Mesenchymal stem cell (in vitro differentiated cells and primary cell): ENCODE data around the gene MED29.

ENCODE experiments used
- DNase-seq: peaks from one replicate; pipeline ENCODE4 v3.0.0-alpha.2; 2013
- H2AFZ ChIP-seq: one replicate; pipeline ENCODE4 v1.6.1; 2013; ENCODE audit warnings: low read depth, mild to moderate bottlenecking, control low read depth, inconsistent platforms, low read length, moderate library complexity
- H2AK5ac ChIP-seq: 2 replicates; pipeline ENCODE4 v1.6.1; 2013; ENCODE audit warnings: low read length, moderate library complexity, mild to moderate bottlenecking, inconsistent platforms; ENCODE audit not compliant: severe bottlenecking
- H2BK120ac ChIP-seq: one replicate; pipeline ENCODE4 v1.6.1; 2013; ENCODE audit warnings: low read depth, mild to moderate bottlenecking, inconsistent platforms, low read length, moderate library complexity
- H2BK12ac ChIP-seq, 2 experiments: one replicate each; pipeline ENCODE4 v1.6.1; 2013; ENCODE audit warnings: inconsistent platforms in 2 of 2, low read length in 2 of 2, mild to moderate bottlenecking in 2 of 2, moderate library complexity in 2 of 2, control low read depth in 1 of 2
- H2BK15ac ChIP-seq: one replicate; pipeline ENCODE4 v1.6.1; 2013; ENCODE audit warnings: mild to moderate bottlenecking, low read depth, inconsistent platforms; ENCODE audit not compliant: poor library complexity, severe bottlenecking
- H2BK5ac ChIP-seq: 2 replicates; pipeline ENCODE4 v1.6.1; 2013; ENCODE audit warnings: low read depth, mild to moderate bottlenecking, low read length, control low read depth, inconsistent platforms; ENCODE audit not compliant: poor library complexity, severe bottlenecking
- H3K14ac ChIP-seq, 2 experiments: one replicate each; pipeline ENCODE4 v1.6.1; 2013; ENCODE audit warnings: inconsistent platforms in 2 of 2, low read length in 2 of 2, control low read depth in 1 of 2, mild to moderate bottlenecking in 1 of 2, moderate library complexity in 1 of 2
- H3K18ac ChIP-seq, 2 experiments: one replicate each; pipeline ENCODE4 v1.6.1; 2013; ENCODE audit warnings: inconsistent platforms in 2 of 2, low read length in 2 of 2, control low read depth in 1 of 2, low read depth in 1 of 2, mild to moderate bottlenecking in 1 of 2
- H3K23ac ChIP-seq, 2 experiments: one replicate each; pipeline ENCODE4 v1.6.1; 2013; ENCODE audit warnings: inconsistent platforms in 2 of 2, low read length in 2 of 2, mild to moderate bottlenecking in 2 of 2, moderate library complexity in 2 of 2, control low read depth in 1 of 2
- H3K27ac ChIP-seq: 2 replicates; pipeline ENCODE4 v1.5.1; 2013; ENCODE audit warnings: mild to moderate bottlenecking, moderate library complexity, low read length, control low read depth, inconsistent platforms; ENCODE audit not compliant: poor library complexity, severe bottlenecking
- H3K27me3 ChIP-seq, 2 experiments: 2 replicates each; pipeline versions ENCODE4 v1.6.1 to v1.7.0; 2013; ENCODE audit warnings: low read length in 2 of 2, mild to moderate bottlenecking in 2 of 2, moderate library complexity in 2 of 2, control low read depth in 1 of 2, inconsistent platforms in 1 of 2; ENCODE audit not compliant: control insufficient read depth in 1 of 2, insufficient read depth in 1 of 2
- H3K36me3 ChIP-seq, 2 experiments: 2 replicates each; pipeline versions ENCODE4 v1.6.1 to v1.7.0; 2013; ENCODE audit warnings: low read length in 2 of 2, control low read depth in 1 of 2, inconsistent platforms in 1 of 2, low read depth in 1 of 2, mild to moderate bottlenecking in 1 of 2; ENCODE audit not compliant: insufficient read depth in 2 of 2, control insufficient read depth in 1 of 2
- H3K4ac ChIP-seq, 2 experiments: one replicate each; pipeline ENCODE4 v1.6.1; 2013; ENCODE audit warnings: inconsistent platforms in 2 of 2, low read length in 2 of 2, mild to moderate bottlenecking in 2 of 2, moderate library complexity in 2 of 2, control low read depth in 1 of 2, low read depth in 1 of 2
- H3K4me1 ChIP-seq: 2 replicates; pipeline ENCODE4 v1.6.1; 2013; ENCODE audit warnings: low read depth, low read length, control low read depth; ENCODE audit not compliant: control insufficient read depth, insufficient read depth
- H3K4me2 ChIP-seq: 2 replicates; pipeline ENCODE4 v1.6.1; 2013; ENCODE audit warnings: low read length, mild to moderate bottlenecking, inconsistent platforms; ENCODE audit not compliant: poor library complexity, severe bottlenecking
- H3K4me3 ChIP-seq, 2 experiments: 2 replicates each; pipeline versions ENCODE4 v1.5.1 to v1.7.0; 2013; ENCODE audit warnings: low read length in 2 of 2, mild to moderate bottlenecking in 2 of 2, control low read depth in 1 of 2, low read depth in 1 of 2; ENCODE audit not compliant: insufficient read depth in 1 of 2
- H3K79me1 ChIP-seq: replicated peaks from 2 replicates; pipeline ENCODE4 v1.6.1; 2013; ENCODE audit warnings: mild to moderate bottlenecking, control low read depth, low read length, inconsistent platforms; ENCODE audit not compliant: poor library complexity, severe bottlenecking
- H3K9ac ChIP-seq: 2 replicates; pipeline ENCODE4 v1.7.0; 2013; ENCODE audit warnings: mild to moderate bottlenecking, low read length, moderate library complexity
- H3K9me3 ChIP-seq: 2 replicates; pipeline ENCODE4 v1.7.0; 2013; ENCODE audit warnings: mild to moderate bottlenecking, low read length; ENCODE audit not compliant: control insufficient read depth
- H4K8ac ChIP-seq: one replicate; pipeline ENCODE4 v1.6.1; 2013; ENCODE audit warnings: inconsistent platforms, mild to moderate bottlenecking, low read length, moderate library complexity
- H4K91ac ChIP-seq: one replicate; pipeline ENCODE4 v1.6.1; 2013; ENCODE audit warnings: mild to moderate bottlenecking, low read length, inconsistent platforms
- WGBS: methylation state at CpG from one replicate; pipeline ENCODE4 v1.1.7; 2013; ENCODE audit warnings: mixed read lengths; 5-methylcytosine and 5-hydroxymethylcytosine counted together

The MED29 gene

GRCh38 chr19:39409208-39410016 lies 18.2 kb downstream of the MED29 start:
- peak; percentile 90 for DNase-seq
- H3K27me3 ChIP-seq, result no peaks in the 10 kb centered on the region
- under 1% methylated on average over 32 of the region's 52 CpGs for WGBS

GRCh38 chr19:39410017-39410830 lies 19.0 kb downstream of the MED29 start:
- H3K9ac ChIP-seq, result peak overlapping the region; percentile 98
- DNase-seq, result peak; percentile 84
- peak overlapping the region; percentile 78 for H3K27ac ChIP-seq
- peak overlapping the region; percentile 81 for H3K4me2 ChIP-seq
- H2BK15ac ChIP-seq, result peak overlapping the region; percentile 29
- no peaks in the 10 kb centered on the region for H3K9me3 ChIP-seq
- H3K4ac ChIP-seq, result peak overlapping the region; percentile 76 to 81
- peak overlapping the region; percentile 61 to 76 for H3K4me3 ChIP-seq
- peaks cover 36% of the 10 kb centered on the region for H3K4me1 ChIP-seq
- peak overlapping the region; percentile 90 for H2AK5ac ChIP-seq
- peak overlapping the region in 1 of 2 experiments; percentile 53 for H3K14ac ChIP-seq
- H3K36me3 ChIP-seq, result peaks cover 15 to 16% of the 10 kb centered on the region in 2 experiments
- peak overlapping the region; percentile 76 for H4K91ac ChIP-seq
- peak overlapping the region; percentile 97 for H2BK5ac ChIP-seq
- H3K18ac ChIP-seq, result peak overlapping the region; percentile 80 to 86
- peak overlapping the region in 1 of 2 experiments; percentile 28 for H3K23ac ChIP-seq
- H4K8ac ChIP-seq, result peak overlapping the region; percentile 88
- H3K27me3 ChIP-seq, result no peaks in the 10 kb centered on the region
- 4% methylated on average over 35 of the region's 35 CpGs for WGBS
- H2BK120ac ChIP-seq, result peak overlapping the region; percentile 86
- H2BK12ac ChIP-seq, result peak overlapping the region; percentile 76 to 86
- no peak overlapping the region for H2AFZ ChIP-seq
- no peaks in the 10 kb centered on the region for H3K79me1 ChIP-seq

More at GRCh38 chr19:39409208-39410016, 18.2 kb downstream of the MED29 start:
- Histone ChIP-seq H3K23ac (no peak overlapping the region), H3K9me3 (no peaks in the 10 kb centered on the region), H3K4ac (peak overlapping the region; percentile 76 to 93), H3K4me2 (peak overlapping the region; percentile 81), H4K8ac (peak overlapping the region; percentile 96), H3K27ac (peak overlapping the region; percentile 78), H4K91ac (peak overlapping the region; percentile 92), H3K14ac (no peak overlapping the region), H3K36me3 (peaks cover 13 to 15% of the 10 kb centered on the region in 2 experiments), H3K9ac (peak overlapping the region; percentile 98), H2BK12ac (peak overlapping the region in 1 of 2 experiments; percentile 86), H2BK15ac (no peak overlapping the region), H2BK120ac (peak overlapping the region; percentile 86), H2AFZ (no peak overlapping the region), H3K79me1 (no peaks in the 10 kb centered on the region), H3K4me3 (peak overlapping the region; percentile 61 to 95), H3K4me1 (peaks cover 30% of the 10 kb centered on the region), H2BK5ac (peak overlapping the region; percentile 97), H3K18ac (peak overlapping the region; percentile 77 to 90), H2AK5ac (peak overlapping the region; percentile 27)

- peak overlapping the region in 1 of 2 experiments; percentile 14 for H3K4ac ChIP-seq
- no peak overlapping the region for H3K23ac ChIP-seq
- no peak overlapping the region for H3K27ac ChIP-seq
- H4K91ac ChIP-seq, result no peak overlapping the region
- peak overlapping the region; percentile 56 for H2BK120ac ChIP-seq
- H3K18ac ChIP-seq, result peak overlapping the region in 1 of 2 experiments; percentile 86
- H2AK5ac ChIP-seq, result peak overlapping the region; percentile 64
- peak overlapping the region; percentile 98 for H3K9ac ChIP-seq
- 80% methylated on average over 1 of the region's 1 CpG for WGBS
- H3K4me3 ChIP-seq, result peak overlapping the region in 1 of 2 experiments; percentile 76
- no peaks in the 10 kb centered on the region for H3K79me1 ChIP-seq
- DNase-seq, result no peak
- H2AFZ ChIP-seq, result no peak overlapping the region
- H2BK5ac ChIP-seq, result no peak overlapping the region
- no peaks in the 10 kb centered on the region for H3K9me3 ChIP-seq
- H2BK15ac ChIP-seq, result peak overlapping the region; percentile 95
- H3K4me2 ChIP-seq, result no peak overlapping the region
- H3K36me3 ChIP-seq, result peaks cover 15 to 20% of the 10 kb centered on the region in 2 experiments
- no peaks in the 10 kb centered on the region for H3K27me3 ChIP-seq
- H3K14ac ChIP-seq, result no peak overlapping the region
- peak overlapping the region in 1 of 2 experiments; percentile 23 for H2BK12ac ChIP-seq
- H3K4me1 ChIP-seq, result peaks cover 42% of the 10 kb centered on the region
- peak overlapping the region; percentile 61 for H4K8ac ChIP-seq
Observed at GRCh38 chr19:39410831-39411080, 19.6 kb downstream of the MED29 start.
